Measurements from ENCODE around the gene CDK6.

DNA sequence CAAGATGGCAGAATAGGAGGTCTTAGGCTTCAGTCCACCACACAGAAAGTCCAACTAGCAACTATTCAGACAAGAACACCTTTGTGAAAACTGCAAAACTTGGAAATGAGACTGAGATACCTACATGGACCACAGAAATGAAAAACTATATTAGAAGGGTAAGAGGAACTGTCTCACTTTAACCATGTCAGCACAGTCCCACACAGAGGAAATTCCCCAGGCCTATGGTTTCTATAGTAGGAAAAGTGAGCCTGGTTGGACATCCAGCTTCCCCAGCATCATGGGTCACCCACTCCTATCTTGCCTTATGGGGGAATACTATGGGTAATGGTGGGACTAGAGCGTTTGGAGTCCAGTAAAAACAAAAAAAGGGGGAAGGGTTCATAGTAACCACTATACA lies 38.8 kb upstream of the CDK6 start:
- TF ChIP-seq, protein P1, sequence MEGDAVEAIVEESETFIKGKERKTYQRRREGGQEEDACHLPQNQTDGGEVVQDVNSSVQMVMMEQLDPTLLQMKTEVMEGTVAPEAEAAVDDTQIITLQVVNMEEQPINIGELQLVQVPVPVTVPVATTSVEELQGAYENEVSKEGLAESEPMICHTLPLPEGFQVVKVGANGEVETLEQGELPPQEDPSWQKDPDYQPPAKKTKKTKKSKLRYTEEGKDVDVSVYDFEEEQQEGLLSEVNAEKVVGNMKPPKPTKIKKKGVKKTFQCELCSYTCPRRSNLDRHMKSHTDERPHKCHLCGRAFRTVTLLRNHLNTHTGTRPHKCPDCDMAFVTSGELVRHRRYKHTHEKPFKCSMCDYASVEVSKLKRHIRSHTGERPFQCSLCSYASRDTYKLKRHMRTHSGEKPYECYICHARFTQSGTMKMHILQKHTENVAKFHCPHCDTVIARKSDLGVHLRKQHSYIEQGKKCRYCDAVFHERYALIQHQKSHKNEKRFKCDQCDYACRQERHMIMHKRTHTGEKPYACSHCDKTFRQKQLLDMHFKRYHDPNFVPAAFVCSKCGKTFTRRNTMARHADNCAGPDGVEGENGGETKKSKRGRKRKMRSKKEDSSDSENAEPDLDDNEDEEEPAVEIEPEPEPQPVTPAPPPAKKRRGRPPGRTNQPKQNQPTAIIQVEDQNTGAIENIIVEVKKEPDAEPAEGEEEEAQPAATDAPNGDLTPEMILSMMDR (conservative IDR thresholded peaks at IDR 0.05 in 1 of 2, IDR thresholded peaks at IDR 0.05 in 1 of 2; ENCODE audit: extremely low read depth in 1 of 2, insufficient read depth in 1 of 2, low read depth in 1 of 2, low read length in 2 of 2): no peak
- no peak for TF ChIP-seq EZH2 (IDR thresholded peaks at IDR 0.05; ENCODE audit: borderline replicate concordance, low read length)

All from mammary epithelial cell (primary cell).